Cardiac fibroblast (primary cell): ENCODE data around the gene KLHL7.

Experiments used
- DNase-seq, 2 donors: peaks; one replicate each; pipeline versions ENCODE4 v3.0.0 to v3.0.0-alpha.2; 2010; ENCODE audit warnings: low read depth in 2 of 2
- H3K4me3 ChIP-seq, 2 donors: replicated peaks in 1 of 2; 1 replicate in 1 of 2; 2 replicates in 1 of 2; pipeline ENCODE4 v1.5.1; 2011; ENCODE audit warnings: low read depth in 2 of 2, low read length in 2 of 2, mild to moderate bottlenecking in 2 of 2, moderate library complexity in 1 of 2
- TF ChIP-seq, protein P1 (sequence below): IDR thresholded peaks from one replicate; pipeline ENCODE4 v1.5.1; 2011; ENCODE audit warnings: low read depth, mild to moderate bottlenecking, low read length, inconsistent platforms

The KLHL7 gene

GRCh38 chr7:23072048-23072447 lies 33.5 kb upstream of the KLHL7 start:
- TF ChIP-seq, protein P1, sequence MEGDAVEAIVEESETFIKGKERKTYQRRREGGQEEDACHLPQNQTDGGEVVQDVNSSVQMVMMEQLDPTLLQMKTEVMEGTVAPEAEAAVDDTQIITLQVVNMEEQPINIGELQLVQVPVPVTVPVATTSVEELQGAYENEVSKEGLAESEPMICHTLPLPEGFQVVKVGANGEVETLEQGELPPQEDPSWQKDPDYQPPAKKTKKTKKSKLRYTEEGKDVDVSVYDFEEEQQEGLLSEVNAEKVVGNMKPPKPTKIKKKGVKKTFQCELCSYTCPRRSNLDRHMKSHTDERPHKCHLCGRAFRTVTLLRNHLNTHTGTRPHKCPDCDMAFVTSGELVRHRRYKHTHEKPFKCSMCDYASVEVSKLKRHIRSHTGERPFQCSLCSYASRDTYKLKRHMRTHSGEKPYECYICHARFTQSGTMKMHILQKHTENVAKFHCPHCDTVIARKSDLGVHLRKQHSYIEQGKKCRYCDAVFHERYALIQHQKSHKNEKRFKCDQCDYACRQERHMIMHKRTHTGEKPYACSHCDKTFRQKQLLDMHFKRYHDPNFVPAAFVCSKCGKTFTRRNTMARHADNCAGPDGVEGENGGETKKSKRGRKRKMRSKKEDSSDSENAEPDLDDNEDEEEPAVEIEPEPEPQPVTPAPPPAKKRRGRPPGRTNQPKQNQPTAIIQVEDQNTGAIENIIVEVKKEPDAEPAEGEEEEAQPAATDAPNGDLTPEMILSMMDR = peak; percentile 13
- peak; percentile 43 to 54 for DNase-seq

DNA sequence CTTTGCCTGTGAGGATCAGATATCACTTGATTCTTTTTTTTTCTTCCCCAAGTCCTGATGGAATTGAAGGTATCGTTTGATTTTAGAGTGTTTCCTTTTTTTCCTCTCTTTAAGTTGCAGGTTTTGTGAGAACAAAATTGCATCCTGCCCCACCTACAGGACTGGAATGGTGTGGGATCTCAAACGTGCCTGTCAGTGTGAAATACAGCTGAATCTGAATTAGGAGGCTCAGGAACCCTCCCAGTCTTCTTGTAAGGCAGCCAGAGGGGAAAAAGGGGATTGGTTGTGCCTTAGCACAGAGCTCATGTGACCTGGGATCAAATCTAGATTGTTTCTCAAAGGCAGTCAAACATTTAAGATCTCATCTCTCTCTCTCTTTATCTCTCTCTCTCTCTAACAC lies 32.7 kb upstream of the KLHL7 start:
- DNase-seq = no peak
- TF ChIP-seq, protein P1 = no peak
- H3K4me3 ChIP-seq = no peak overlapping the region

More at GRCh38 chr7:23072048-23072447, 33.5 kb upstream of the KLHL7 start:
- no peak overlapping the region for H3K4me3 ChIP-seq

DNA sequence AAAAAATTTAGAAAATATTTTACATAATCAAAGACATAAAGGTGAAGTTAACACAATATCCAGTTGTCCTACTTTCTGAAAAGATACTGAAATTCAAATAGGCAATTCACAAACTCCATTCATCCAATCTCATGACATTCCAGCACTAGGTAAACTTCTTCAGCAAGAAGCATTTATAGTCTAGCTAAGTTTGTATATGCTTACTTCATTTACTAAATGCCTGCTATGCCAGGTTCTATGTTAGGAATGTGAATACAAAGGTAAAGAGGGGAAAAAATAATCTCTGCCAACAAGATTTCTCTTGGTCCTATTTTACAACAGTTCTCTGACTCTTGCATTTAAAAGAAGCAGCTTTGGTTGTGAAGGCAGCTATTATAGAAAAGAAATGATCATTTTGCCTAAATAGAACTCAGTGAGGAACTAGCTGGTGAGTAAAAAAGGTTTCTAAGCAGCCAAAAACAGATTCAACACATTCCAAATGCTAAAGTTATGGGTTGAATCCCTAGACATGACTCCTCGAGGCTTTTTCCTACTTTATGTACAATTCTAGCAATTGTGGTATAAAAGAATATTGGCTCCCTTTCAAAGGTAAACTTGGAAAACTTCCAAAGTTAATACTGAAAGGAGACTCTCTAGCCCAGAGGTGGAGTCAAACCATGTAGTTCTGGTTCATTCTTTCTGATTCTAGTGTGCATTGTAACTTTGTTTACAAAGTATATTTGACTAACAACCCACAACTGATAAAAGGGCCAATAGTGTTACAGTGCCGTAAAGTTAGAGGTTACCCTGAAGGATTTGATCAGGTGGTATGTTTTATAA lies 30.9 kb upstream of the KLHL7 start:
- no peak for DNase-seq
- no peak overlapping the region for H3K4me3 ChIP-seq
- TF ChIP-seq, protein P1 = no peak

DNA sequence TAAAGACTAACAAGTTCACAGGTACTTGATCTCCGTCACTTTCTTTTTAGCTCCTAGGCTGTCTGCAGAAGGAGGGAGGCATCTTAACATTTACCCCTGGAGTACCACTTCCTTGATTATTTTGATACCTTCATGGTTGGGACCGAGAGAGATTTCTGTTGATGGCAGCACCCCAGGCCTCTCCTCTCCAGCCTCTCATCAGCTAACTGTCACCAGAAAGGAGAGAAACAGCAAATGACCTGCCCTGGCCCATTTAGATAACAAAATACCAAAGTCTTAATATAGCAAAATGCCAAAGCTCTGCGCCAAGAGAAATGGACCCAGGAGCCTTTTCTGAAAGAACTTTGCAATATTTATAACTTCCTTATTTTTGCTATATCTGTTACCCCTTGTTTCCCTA lies 30.0 kb upstream of the KLHL7 start:
- no peak for DNase-seq
- TF ChIP-seq, protein P1 = no peak
- H3K4me3 ChIP-seq = no peak overlapping the region

- DNase-seq = no peak
- no peak overlapping the region for H3K4me3 ChIP-seq
- TF ChIP-seq, protein P1 = no peak
These were observed 28.8 kb upstream of the KLHL7 start for GRCh38 chr7:23076772-23077171.

DNA sequence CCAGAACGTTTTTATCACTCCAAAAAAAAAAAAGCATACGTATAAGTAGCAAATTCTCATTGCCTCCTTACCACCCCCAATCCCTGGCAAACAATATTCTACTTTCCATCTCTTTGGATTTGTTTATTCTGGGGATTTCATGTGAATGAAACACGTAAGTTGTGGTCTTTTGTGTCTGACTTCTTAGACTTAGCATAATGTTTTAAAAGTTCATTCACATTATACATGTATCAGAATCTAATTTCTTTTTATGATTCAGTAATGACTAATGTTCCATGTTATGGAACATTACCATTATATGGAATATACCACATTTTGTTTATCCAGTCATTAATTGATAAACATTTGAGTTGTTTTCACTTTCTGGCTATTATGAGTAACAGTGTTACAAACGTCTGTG lies 12.5 kb upstream of the KLHL7 start:
- DNase-seq = peak in 1 of 2 donors; percentile 61
- no peak overlapping the region for H3K4me3 ChIP-seq
- TF ChIP-seq, protein P1 = no peak
